22Rv1 (cell line): ENCODE measurements around the gene PDE2A.

Source experiments
- H3K27ac ChIP-seq: fragments of 450-650 bp; 2 replicates; pipeline ENCODE4 v1.5.1; 2017
- CTCF ChIP-seq: fragments of 450-650 bp; IDR thresholded peaks from 2 replicates; pipeline ENCODE4 v1.5.1; 2017; ENCODE audit warnings: mild to moderate bottlenecking
- ZFX ChIP-seq: fragments of 450-650 bp; IDR thresholded peaks from 2 replicates; pipeline ENCODE4 v1.6.1; 2017; ENCODE audit warnings: antibody characterized with exemption, borderline replicate concordance

Gene PDE2A

GRCh38 chr11:72634016-72634415 is 40.2 kb downstream of the PDE2A start:
- no peak overlapping the region for H3K27ac ChIP-seq
- TF ChIP-seq CTCF, result no peak
- no peak for TF ChIP-seq ZFX

- H3K27ac ChIP-seq, result no peak overlapping the region
- no peak for TF ChIP-seq CTCF
- TF ChIP-seq ZFX, result no peak
Observed at GRCh38 chr11:72633068-72633467, 41.2 kb downstream of the PDE2A start.

- H3K27ac ChIP-seq, result no peak overlapping the region
- no peak for TF ChIP-seq ZFX
- no peak for TF ChIP-seq CTCF
Observed at GRCh38 chr11:72631806-72632731, 42.2 kb downstream of the PDE2A start.

GRCh38 chr11:72630104-72630852 is 43.9 kb downstream of the PDE2A start:
- TF ChIP-seq CTCF (no peak), ZFX (no peak)
- H3K27ac ChIP-seq, result no peak overlapping the region

GRCh38 chr11:72629266-72629665 is 45.0 kb downstream of the PDE2A start:
- TF ChIP-seq CTCF (no peak), ZFX (no peak)
- H3K27ac ChIP-seq, result no peak overlapping the region

- TF ChIP-seq CTCF (no peak), ZFX (no peak)
Observed at GRCh38 chr11:72627594-72628281, 46.5 kb downstream of the PDE2A start.

More at GRCh38 chr11:72627594-72628281, 46.5 kb downstream of the PDE2A start:
- no peak overlapping the region for H3K27ac ChIP-seq
